GM18909 (cell line): ENCODE results near the gene IRF8.
"Not testable (repeated sequence)": the region's sequence is repeated elsewhere in the genome, so short reads cannot be mapped to it uniquely, and the experiment has no call there.

Experiments
- ATAC-seq: cut with Tn5 transposase; IDR thresholded peaks from one replicate; pipeline ENCODE4 v1.9.1; 2021; ENCODE audit warnings: mild to moderate bottlenecking; ENCODE audit not compliant: unreplicated experiment, poor library complexity

Gene IRF8, protein sequence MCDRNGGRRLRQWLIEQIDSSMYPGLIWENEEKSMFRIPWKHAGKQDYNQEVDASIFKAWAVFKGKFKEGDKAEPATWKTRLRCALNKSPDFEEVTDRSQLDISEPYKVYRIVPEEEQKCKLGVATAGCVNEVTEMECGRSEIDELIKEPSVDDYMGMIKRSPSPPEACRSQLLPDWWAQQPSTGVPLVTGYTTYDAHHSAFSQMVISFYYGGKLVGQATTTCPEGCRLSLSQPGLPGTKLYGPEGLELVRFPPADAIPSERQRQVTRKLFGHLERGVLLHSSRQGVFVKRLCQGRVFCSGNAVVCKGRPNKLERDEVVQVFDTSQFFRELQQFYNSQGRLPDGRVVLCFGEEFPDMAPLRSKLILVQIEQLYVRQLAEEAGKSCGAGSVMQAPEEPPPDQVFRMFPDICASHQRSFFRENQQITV

DNA sequence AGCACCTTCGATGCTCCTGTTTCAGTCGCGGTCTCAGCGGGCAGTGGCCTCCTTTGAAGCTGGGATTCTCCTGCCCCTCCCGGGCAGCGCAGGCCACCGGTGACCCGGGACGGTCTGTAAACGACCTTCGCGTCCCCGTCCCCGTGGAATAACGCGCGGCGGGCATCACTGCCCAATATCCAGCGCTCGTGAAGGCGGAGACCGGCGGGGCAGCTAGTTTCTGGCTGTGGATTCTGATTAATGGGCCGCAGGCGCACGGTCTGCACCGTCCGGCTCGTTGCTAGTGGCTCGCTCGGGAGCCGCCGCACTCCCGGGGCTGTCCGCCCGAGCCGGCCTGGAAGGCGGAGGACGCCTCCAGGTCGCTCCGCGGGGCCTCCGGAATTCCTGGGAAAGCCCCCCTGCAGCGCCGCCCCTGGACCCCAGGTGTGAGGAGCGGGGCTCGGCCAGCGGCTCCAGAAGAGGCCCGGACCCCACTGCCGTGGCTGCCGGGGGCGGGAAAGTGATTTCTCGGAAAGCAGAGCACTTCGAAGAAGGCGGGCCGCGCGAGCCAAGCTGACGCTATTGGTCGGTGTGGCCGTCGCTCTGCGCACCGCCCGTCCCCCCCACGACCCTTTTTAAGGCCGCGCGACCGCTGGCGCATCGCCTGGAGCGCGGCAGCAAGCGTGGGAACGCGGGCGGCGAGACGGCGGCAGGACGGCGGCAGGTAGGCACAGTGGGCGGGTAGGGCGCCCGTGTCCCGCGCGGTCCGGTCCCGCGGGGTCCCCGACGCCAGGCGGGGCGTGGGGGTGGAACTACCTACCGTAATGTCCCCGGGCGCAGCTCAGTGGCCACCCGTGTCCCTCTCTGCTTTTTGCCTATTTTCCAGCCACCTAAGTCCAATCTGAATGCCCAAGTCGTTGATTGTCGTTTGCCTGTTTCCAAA, at the start of gene IRF8:
Gene IRF8, plus strand, starts transcription at position 642 of the 922 bp plus-strand sequence. CDS start 3,854 bp downstream, outside the sequence.
- ATAC-seq, result peak; percentile 55

DNA sequence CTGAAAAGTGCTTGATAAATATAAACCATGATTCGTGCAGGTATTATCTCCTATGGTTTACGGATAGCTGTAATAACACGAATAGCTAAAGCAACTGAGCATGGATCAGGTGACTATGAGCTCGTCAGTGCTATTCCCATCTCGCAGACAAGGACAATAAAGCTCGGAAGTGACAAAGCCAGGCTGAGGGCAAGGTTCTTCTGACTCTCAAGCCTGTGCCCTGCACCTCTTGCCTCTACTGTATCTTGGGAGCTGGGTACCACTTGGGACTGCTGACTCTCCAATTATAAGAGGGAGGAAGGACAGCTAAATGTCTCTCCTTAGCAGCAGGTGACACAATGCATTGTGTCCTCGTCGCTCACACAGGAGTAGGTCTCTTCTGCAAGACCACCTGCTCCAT, 49.6 kb upstream of the IRF8 start:
- no peak for ATAC-seq

DNA sequence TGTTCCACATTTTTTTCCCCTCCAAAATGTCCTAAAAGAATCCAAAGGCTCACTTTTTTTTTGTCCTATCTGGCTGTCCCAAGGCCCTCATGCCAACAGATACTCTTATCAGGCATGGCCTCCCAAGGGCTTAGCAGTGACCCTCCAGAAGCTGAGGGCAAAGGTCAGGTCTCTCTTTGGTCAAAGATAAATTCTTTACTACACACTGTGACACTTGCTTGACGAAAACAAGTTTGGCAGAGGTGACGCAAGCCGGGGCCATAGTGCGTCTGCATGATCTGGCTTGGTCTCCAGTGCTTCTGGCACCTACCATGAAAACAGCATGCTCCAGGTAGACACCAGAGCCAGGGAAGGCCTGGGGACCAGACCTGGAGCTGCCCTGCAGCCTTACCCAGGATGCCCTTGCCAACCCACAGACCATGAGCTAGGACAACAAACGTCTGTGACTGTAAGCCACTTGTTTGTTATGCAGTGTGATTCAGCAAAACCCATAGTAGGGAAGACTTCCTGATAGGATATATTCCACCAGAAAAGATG, 48.5 kb upstream of the IRF8 start:
- ATAC-seq, result no peak

DNA sequence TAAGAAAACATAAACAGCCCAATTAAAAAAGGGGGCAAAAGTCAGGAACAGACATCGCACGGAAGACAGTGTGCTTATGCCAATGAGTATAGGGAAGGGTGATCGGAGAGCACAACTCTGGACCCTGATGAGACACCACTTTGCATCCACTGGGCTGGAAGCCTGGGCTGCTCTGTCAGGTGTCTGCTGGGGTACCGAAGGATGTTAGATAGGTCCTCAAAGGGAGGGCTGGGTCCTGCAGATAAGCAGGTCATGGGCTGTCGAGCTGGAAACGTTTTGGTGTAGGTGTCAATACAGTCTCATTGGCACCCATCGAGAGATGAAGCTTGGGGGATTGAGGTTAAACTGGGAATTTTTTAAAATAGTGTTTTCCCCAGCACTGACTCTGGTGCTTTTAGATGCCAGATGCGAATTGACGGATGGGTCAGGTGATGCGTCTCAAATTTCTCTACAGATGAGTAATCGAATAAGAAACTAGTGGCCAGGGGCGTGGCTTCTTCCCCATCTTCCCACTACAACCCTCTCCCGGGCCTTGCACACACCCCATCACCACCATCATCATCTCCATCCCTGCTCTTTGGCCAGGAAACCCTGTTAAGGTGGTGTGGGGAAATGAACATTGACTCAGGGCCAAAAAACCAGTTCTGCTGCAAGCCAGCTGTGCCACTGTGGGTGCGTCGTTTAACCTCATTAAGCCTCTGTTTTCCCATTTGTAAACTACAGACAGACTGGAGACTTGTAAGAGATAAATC, 47.8 kb upstream of the IRF8 start:
- no peak for ATAC-seq

DNA sequence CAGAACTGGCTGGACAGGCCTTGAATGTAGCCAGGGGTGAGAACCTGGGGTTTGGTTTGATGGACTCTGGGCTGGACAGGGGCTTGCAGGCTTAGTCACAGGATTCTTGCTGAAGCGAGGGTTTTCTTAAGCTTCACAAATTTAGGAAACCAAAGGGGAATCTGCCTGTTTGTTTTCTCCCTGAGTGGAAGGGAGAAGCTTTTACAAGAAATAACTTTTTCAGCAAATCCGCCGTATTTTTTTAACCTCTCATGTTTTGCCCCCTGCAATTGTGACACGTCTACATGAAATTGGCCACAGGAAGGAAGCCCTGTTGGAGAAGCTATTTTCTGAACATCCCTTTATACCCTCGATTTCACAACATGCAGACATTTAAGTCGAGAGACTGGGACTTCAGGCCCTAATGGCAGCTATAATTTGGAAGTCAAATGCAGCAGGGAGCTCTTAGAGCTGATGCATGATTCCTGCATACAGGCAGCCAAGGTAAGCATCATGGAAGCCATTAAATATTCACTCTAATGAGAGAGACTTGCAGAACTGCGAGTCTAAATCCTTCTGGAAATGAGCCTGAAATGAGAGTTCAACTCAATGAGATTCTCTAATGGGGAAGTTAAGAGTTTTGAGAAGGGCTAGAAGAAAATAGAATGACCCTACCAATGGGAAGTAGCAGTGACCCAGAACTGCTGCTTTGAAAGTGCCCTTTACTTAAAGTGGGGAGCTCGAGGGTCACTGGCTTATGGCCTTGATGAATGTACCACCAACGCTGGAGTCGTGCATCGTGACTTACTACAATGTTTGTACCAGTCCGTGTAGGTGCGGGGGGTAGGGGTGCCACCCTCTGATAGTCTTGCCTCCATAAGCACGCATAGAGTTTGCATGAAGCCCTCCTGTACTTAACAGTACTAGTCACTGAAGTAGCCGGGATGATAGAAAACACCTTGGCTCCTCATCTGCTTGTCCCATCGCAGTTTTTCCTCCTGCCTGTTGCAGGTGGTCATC, 45.1 kb upstream of the IRF8 start:
- ATAC-seq, result no peak

DNA sequence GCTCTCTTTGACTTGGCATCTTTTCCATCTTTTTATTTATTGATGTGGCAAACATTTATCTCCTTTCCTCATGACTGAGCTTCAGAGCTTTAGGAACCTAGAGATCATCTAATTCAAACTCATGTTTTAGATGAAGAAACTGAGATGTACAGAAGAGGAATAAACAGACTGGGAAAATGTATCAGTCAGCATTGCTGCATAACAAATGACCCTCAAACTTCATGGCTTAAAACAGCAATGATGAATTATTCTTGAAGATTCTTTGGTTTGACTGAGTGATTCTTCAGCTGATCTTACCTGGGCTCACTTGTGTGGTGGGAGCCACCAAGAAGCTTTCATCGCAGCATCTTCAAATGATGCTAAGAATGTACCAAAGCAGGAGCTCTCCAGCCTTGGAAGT, 44.0 kb upstream of the IRF8 start:
- no peak for ATAC-seq

DNA sequence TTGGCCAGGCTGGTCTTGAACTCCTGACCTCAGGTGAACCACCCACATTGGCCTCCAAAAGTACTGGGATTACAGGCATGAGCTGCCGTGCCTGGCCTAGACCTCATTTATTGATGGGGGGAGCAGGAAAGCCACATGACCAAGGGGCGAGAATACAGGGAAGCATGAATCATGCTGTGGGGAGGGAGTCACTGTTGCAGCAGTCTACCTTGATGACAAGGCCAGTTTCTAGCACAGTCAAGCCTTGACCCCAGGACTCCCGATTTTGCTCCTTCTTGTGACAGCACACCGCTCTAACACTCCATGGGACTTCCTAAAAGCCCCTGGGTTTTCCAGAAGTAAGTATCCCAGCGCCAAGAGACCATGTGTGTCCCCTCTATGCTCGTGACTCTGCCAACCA, 42.9 kb upstream of the IRF8 start:
- no peak for ATAC-seq

DNA sequence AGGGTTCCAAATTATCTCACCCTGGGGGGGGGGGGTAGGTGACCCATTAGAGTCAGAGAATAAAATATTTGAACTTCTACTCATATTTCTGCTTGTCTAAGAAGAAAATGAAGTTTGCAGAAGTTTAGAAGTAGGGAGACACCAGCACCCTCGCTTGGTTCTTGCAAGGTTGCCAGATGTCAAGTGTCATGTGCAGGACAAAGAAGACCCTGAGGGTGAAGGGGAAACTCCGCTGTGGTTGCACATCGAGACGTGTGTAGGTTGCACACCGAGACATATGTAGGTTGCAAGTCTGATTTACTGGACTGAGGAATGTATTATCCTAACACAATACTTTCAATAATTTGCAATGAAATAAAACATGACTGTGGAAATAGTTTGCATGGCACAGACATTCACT, 42.4 kb upstream of the IRF8 start:
- no peak for ATAC-seq

DNA sequence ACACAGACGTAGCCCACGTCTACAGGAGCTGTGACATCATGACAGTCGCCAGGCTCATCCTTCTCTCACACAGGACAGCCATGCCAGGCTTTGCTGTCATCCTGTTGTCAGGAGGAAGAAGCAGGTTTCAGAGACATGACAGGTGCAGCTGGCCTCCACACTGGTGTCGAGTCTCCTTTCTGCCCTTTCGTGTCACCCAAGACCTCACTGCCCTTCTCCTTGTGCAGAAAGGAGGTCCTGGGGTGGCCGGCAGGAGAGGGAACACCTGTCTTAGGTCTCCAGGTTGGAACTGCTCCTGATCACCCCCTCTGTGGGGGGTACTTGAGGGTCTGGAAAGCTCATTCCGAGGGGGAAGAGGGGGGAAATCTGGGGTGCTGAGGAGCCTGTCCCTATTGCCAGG, 41.6 kb upstream of the IRF8 start:
- ATAC-seq, result no peak

DNA sequence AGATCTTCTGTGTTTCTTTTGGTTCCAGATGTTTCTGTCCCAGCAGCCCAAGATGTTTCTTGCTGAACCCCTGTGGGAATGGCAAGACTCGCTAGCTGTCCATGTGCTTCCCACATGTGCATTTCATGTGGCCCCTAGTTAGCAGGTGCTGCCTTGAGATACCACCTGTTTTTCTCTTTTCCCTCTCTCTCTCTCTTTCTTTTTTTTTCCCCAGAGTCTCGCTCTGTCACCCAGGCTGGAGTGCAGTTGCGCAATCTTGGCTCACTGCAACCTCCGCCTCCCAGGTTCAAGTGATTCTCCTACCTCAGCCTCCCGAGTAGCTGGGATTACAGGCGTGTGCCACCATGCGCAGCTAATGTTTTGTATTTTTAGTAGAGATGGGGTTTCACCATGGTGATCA, 40.4 kb upstream of the IRF8 start:
- ATAC-seq, result not testable (repeated sequence)

DNA sequence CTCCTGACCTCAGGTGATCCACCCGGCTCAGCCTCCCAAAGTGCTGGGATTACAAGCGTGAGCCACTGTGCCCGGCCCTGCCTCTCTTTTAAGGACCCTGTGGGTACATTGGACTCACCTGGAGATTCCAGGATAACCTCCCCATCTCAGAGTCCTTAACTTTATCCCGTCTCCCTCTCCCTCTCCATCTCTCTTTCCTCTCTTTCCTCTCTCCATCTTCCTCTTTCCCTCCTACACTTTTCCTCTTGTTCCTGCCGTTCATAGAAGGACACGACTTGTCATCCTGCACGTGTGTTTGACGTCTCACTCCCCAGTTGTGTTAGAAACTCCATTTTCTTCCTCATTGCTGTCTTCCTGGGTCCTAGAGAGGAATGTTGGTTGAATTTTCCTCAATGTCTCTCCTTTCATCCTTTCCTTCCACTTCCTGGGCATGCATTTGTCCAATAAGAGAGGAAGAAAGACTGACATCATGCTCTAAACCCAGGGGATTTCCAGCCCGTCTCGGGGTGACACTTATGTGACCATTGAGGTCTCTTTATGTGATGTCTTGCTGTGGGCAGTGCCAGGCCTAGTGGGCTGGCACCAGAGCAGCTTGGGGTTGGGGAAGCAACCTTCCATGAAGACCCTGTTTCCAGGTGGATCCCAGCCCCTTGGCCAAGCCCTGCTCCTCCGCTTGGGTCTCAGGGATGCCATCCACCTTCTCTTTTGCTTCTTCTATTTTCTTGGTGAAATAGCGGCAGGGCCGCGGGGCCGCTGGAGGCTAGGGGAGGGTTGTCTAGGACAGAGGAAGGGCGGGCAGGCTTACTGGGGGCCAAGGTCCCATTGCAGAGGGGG, 39.8 kb upstream of the IRF8 start:
- no peak for ATAC-seq

DNA sequence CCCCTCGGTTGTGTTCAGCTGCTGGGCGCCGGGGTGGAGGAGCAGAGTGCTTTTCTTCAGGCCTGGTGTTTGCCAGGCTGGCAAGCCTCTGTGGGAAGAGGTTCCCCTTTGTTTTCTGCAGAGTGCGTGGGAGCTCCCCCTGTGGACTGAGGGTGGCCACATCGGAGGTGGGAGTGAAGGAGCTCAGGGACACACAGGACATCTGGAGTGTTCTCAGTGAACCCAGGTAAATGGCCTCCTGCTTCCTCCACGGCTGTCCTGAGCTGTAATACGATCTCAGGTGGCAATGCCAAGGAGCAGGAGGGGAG, 39.2 kb upstream of the IRF8 start:
- no peak for ATAC-seq

DNA sequence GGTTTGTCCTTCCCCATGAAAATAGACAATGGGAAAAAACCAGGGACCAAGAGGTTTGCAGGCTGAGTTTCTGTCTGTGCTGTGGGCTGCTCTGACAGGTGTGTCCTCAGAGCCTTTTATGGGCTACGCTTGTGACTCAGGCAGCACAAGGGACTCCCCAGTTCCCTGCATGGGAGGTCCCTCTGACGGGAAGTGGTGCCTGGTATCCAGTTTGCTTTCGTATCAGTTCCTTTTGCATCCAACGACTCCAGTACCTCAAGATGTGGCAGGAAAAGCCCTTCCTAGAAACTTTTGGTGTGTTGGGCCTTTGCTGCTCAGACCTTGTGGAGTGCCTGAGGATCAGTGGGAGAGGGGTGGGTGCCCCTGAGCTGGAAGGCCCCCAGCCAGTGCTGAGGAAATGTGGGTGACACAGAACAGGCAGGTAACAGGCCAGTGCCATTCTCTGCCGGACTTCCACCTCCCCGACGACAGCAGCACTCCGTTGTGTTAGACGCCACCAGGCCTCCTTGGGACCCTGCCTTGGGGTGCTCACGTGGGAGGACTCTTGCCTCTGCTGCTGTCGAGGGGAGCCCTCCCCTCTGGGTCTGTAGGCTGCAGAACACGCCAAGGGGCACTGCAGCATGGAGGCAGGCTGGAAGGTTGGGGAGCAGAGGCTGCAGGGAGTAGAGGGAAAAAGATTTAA, 38.4 kb upstream of the IRF8 start:
- no peak for ATAC-seq

DNA sequence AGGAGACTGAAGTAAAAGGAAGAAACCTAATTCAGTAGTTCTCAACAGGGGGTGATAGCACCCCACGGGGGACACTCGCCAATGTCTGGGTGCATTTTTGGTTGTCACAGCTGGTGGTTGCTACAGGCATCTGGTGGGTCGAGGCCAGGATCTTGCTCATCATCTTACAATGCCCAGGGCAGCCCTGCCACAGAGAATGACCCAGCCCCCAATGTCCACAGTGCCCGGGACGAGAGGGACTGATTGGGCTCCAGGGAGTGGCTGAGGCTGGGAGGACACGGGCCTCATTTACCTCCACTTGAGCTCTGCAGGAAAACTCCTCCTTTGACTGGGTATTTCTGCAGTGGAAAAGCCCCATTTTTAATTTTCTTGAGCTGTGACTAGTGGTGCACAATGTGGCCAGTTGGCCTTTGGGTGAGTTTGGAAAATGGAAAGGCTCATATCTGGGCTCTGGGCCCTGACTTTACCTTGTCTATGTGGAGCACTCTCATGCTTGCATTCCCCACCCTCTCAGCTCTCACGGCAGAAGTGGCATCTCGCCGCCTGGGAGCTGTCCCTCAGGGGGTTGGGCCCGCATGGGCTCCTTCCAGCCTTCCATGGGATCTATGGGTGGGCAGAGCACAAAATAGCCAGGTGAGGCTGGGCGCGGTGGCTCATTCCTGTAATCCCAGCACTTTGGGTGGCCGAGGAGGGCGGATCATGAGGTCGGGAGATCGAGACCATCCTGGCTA, 37.7 kb upstream of the IRF8 start:
- ATAC-seq, result no peak

DNA sequence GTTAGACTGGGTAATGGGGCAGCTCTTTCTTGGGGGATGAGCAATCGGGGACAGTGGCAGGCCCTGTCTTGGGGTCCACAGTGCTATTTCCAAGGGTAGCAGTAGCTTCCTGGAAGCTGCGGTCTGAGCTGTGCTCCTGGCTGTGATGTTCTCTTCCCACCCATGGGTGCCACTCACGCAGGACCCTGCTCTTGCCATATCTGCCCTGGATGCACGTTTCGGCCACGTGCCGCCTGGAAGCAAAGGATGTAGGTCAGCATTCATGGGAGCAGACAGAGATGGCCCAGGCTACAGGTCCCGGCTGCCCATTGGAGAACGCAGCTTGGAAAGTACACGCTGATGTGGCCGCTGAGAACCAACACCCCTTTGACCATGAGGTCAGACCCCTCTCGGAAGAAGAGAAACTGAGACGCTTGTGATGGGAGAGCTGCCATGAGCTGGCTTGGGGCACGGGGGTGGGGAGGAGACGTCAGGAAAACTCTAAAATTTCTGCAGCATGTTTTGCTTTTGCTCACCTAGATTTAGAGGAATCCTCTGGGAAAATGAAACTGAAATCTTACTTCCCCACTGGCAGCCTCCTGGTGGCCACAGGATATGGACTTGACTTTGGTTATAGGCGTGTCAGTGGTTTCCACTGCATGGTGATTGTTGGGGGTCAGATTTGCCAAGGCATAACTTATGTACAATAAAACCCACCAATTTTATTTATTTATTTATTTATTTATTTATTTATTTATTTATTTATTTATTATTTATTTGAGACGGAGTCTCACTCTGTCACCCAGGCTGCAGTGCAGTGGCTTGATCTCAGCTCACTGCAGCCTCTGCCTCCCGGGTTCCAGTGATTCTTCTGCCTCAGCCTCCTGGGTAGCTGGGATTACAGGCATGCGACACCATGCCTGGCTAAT, 36.2 kb upstream of the IRF8 start:
- no peak for ATAC-seq

DNA sequence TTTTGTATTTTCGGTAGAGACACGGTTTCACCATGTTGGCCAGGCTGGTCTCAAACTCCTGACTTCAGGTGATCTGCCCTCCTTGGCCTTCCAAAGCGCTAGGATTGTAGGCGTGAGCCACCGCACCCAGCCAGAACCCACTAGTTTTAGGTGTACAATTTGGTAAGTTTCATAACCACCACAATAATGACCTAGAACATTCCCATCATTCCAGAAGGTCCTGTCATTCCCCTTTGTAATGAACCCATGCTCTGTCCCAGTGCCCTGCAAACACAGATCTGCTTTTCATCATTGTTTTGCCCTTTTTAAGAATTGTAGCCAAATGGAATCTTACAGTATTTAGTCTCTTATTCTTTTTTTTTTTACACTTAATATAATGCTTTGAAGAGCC, 35.6 kb upstream of the IRF8 start:
- ATAC-seq, result no peak
